Glutamatergic neuron (in vitro differentiated cells): ENCODE measurements around the gene RBM20. TPM values are rescaled to one million over a fixed set of nuclear protein-coding genes. Genes with fewer than 3 reads are reported as not detected.

Experiments used
- DNase-seq: peaks from one replicate; pipeline ENCODE4 v3.0.0; 2022
- H3K27ac Mint-ChIP-seq: one replicate; pipeline ENCODE4 v1.8.0; 2020; ENCODE audit warnings: mild to moderate bottlenecking, mixed read lengths, inconsistent platforms; ENCODE audit not compliant: unreplicated experiment
- H3K27me3 Mint-ChIP-seq: one replicate; pipeline ENCODE4 v1.8.0; 2020; ENCODE audit warnings: mild to moderate bottlenecking, moderate library complexity, mixed read lengths, inconsistent platforms; ENCODE audit not compliant: unreplicated experiment
- H3K36me3 Mint-ChIP-seq: one replicate; pipeline ENCODE4 v1.8.0; 2020; ENCODE audit warnings: mild to moderate bottlenecking, mixed read lengths, inconsistent platforms; ENCODE audit not compliant: unreplicated experiment
- H3K4me1 Mint-ChIP-seq: one replicate; pipeline ENCODE4 v1.8.0; 2020; ENCODE audit warnings: mild to moderate bottlenecking, low read depth, mixed read lengths, inconsistent platforms; ENCODE audit not compliant: unreplicated experiment
- H3K4me3 Mint-ChIP-seq: one replicate; pipeline ENCODE4 v1.8.0; 2020; ENCODE audit warnings: mild to moderate bottlenecking, mixed read lengths, inconsistent platforms; ENCODE audit not compliant: unreplicated experiment
- H3K9me3 Mint-ChIP-seq: one replicate; pipeline ENCODE4 v1.8.0; 2020; ENCODE audit warnings: mild to moderate bottlenecking, moderate library complexity, mixed read lengths, inconsistent platforms; ENCODE audit not compliant: unreplicated experiment
- total RNA-seq: library from RNA; stranded (reverse); fragmentation: NEBNext Ultra II Directional; extraction: Animal tissue kit (Norgen Biotek cat#: 25700); gene quantifications from one replicate; pipeline ENCODE4 v1.2.1, GENCODE V29; 2021; ENCODE audit not compliant: unreplicated experiment
- TF ChIP-seq, protein P1 (sequence below): fragments of 200-600 bp; sonication (generic); IDR thresholded peaks from one replicate; pipeline ENCODE4 v1.5.0; 2021; ENCODE audit not compliant: partially characterized antibody, unreplicated experiment

The RBM20 gene
- total RNA-seq, 1 donor from 2014 or later = 5.8 TPM

DNA sequence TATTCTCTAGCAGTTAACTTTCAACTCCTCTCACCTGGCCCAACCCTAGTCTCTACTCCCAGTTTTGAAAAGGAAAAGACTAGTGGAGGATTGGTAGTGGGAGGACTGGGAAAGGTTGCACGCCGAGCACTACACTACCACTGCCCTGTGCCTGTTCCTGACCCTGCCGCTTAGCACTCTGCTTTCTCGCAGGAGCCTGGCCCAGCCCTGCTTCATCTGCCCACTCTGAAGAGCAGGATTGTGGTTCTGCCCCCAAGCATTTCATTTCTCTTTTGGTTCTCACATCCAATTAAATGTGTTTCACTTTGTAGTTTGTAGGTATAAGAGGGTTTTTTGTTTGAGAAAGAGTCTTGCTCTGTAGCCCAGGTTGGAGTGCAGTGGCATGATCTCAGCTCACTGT lies 31.5 kb upstream of the RBM20 start:
- Mint-ChIP-seq H3K4me3 (no peak overlapping the region), H3K36me3 (no peaks in the 10 kb centered on the region), H3K4me1 (peaks cover 30% of the 10 kb centered on the region), H3K27ac (no peak overlapping the region), H3K9me3 (peaks cover 3% of the 10 kb centered on the region), H3K27me3 (peaks cover 3% of the 10 kb centered on the region)
- no peak for DNase-seq
- TF ChIP-seq, protein P1, sequence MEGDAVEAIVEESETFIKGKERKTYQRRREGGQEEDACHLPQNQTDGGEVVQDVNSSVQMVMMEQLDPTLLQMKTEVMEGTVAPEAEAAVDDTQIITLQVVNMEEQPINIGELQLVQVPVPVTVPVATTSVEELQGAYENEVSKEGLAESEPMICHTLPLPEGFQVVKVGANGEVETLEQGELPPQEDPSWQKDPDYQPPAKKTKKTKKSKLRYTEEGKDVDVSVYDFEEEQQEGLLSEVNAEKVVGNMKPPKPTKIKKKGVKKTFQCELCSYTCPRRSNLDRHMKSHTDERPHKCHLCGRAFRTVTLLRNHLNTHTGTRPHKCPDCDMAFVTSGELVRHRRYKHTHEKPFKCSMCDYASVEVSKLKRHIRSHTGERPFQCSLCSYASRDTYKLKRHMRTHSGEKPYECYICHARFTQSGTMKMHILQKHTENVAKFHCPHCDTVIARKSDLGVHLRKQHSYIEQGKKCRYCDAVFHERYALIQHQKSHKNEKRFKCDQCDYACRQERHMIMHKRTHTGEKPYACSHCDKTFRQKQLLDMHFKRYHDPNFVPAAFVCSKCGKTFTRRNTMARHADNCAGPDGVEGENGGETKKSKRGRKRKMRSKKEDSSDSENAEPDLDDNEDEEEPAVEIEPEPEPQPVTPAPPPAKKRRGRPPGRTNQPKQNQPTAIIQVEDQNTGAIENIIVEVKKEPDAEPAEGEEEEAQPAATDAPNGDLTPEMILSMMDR = no peak

DNA sequence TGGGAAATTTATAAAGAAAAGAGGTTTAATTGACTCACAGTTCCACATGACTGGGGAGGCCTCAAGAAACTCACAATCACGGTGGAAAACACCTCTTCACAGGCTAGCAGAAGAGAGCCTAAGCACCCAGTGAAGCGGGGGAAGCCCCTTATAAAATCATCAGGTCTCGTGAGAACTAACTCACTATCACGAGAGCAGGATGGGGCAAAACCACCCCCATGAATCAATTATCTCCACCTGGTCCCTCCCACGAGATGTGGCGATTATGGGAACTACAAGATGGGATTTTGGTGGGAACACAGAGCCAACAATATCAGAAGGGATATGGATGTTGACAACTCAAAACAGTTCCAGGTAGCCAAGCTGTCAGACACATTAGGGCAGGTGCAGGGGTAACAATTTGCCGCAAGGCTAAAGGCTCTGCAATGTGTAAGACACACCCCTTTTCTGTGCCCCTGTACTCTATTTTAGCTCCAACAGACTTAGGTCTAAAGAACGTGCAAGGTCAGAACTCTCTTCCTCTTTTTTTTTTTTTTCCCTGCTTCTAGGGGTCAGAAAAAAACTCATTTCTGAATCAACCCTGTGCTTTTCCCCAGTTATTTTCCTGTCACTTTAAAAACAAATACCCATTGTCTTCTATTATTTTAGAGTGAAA lies 30.7 kb upstream of the RBM20 start:
- no peak overlapping the region for H3K4me3 Mint-ChIP-seq
- H3K36me3 Mint-ChIP-seq = no peaks in the 10 kb centered on the region
- peaks cover 7% of the 10 kb centered on the region for H3K27me3 Mint-ChIP-seq
- H3K9me3 Mint-ChIP-seq = peaks cover 6% of the 10 kb centered on the region
- no peak overlapping the region for H3K27ac Mint-ChIP-seq
- peaks cover 34% of the 10 kb centered on the region for H3K4me1 Mint-ChIP-seq
- DNase-seq = no peak
- TF ChIP-seq, protein P1 = peak; percentile 34

DNA sequence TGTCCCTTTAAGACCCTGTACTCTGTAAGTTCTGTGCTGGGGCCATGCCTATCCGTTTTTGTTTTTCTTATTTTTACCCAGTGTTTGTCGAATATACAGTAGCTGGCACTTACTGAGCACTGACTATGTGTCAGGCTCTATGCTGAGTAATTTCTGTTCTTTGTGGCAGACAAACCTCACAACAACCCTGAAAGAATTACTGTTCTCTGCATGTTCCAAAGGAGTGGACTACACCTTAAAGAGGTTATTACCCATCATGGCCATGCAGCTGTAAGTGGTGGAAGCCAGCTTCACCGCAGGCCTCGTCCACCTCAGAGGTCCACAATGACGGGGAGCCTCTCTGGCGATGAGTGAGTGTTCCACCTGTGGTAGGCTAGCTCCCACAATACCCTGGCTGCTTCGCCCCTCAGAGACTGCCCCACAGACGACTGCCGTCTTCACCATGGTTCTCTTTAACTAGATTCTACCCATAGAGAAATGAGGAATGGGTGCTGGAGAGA lies 30.1 kb upstream of the RBM20 start:
- Mint-ChIP-seq H3K9me3 (peaks cover 6% of the 10 kb centered on the region), H3K4me1 (peaks cover 38% of the 10 kb centered on the region), H3K27ac (no peak overlapping the region), H3K36me3 (no peaks in the 10 kb centered on the region), H3K4me3 (no peak overlapping the region), H3K27me3 (peaks cover 9% of the 10 kb centered on the region)
- TF ChIP-seq, protein P1 = no peak
- DNase-seq = no peak

DNA sequence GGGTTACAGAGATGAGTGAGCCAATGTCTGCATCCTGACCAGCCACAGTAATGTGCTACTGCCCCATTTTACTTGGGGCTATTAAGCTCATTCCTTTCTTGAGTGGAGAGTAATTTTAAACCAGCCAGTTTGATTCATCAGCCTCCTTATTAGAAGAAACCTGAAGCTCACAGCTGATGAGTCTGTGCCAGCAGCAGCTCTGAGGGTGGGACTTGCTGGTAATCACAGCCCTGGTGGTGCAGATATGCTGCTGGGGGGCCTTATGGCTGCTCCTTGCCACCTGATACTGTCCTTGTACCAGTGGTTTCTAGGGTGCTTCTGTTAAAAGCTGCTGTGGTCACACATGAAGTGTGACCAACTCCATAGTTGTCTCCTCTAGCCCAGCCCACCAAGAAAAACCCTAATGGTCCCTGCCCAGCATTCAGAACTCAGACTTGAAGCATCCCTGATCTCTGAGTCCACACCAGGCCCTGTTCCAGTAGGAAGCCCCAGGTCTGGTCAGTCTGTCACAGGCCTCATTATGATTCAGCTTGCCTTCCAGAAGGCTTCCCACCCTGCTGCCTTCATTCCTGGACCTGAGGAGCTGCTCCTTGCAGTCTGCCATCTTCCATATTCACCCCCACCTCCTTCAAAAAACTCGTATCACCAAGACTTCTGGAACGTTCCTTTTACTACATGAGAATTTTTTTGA lies 28.9 kb upstream of the RBM20 start:
- H3K27ac Mint-ChIP-seq = no peak overlapping the region
- TF ChIP-seq, protein P1 = no peak
- H3K4me3 Mint-ChIP-seq = no peak overlapping the region
- no peaks in the 10 kb centered on the region for H3K36me3 Mint-ChIP-seq
- H3K27me3 Mint-ChIP-seq = peaks cover 5% of the 10 kb centered on the region
- H3K9me3 Mint-ChIP-seq = peaks cover 6% of the 10 kb centered on the region
- peaks cover 30% of the 10 kb centered on the region for H3K4me1 Mint-ChIP-seq
- no peak for DNase-seq

DNA sequence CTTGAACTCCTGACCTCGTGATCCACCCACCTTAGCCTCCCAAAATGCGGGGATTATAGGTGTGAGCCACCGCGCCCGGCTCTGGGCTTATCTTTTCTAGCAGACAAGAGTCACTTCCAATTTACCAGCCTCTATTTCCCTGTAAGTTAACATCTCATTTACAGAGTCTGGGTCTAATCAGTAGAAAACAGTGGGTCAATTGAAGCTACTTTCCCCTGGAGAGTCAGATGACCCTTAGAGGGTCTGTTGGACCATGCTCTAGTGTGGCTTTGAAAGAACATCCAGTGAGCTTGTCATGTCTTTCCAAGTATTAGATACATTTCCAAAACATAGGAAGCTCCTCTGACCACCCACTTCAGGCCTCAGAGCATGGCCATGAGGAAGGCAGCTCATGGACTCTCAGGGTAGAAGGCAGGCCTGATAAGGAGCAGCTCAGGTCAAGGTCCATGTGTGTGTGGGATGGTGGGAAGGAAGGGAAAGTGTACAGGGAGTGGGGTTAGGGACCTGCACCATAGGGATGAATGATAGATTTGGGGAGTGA lies 27.6 kb upstream of the RBM20 start:
- TF ChIP-seq, protein P1 = no peak
- peaks cover 19% of the 10 kb centered on the region for H3K4me1 Mint-ChIP-seq
- peaks cover 5% of the 10 kb centered on the region for H3K27me3 Mint-ChIP-seq
- H3K9me3 Mint-ChIP-seq = peaks cover 6% of the 10 kb centered on the region
- H3K36me3 Mint-ChIP-seq = no peaks in the 10 kb centered on the region
- H3K4me3 Mint-ChIP-seq = no peak overlapping the region
- H3K27ac Mint-ChIP-seq = no peak overlapping the region
- no peak for DNase-seq
